ENCODE data around the gene AGPS.

DNA sequence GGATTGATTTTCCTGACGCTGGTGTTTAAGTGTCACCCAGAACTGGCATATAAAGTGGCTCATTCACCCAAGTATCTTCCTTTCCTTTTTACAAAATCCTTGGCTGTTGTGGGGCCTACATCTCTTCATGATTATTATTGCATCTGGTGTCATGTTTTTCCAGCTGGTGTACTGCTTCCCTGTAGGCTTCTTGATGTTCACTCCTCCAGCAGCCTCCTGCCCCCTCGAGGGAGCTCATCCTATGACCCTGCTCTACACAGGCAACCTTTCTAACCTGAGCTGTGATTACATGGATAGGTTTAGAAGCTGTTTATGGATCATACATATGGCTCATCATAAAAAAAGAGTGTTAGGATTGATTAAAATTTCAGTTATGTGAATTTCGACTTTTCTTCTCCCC, 12.4 kb upstream of the AGPS start:
- TF ChIP-seq, protein P1, sequence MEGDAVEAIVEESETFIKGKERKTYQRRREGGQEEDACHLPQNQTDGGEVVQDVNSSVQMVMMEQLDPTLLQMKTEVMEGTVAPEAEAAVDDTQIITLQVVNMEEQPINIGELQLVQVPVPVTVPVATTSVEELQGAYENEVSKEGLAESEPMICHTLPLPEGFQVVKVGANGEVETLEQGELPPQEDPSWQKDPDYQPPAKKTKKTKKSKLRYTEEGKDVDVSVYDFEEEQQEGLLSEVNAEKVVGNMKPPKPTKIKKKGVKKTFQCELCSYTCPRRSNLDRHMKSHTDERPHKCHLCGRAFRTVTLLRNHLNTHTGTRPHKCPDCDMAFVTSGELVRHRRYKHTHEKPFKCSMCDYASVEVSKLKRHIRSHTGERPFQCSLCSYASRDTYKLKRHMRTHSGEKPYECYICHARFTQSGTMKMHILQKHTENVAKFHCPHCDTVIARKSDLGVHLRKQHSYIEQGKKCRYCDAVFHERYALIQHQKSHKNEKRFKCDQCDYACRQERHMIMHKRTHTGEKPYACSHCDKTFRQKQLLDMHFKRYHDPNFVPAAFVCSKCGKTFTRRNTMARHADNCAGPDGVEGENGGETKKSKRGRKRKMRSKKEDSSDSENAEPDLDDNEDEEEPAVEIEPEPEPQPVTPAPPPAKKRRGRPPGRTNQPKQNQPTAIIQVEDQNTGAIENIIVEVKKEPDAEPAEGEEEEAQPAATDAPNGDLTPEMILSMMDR (IDR thresholded peaks at IDR 0.05), result no peak
- no peak for TF ChIP-seq POLR2A (IDR thresholded peaks at IDR 0.05)
